Right lung (tissue), 5 donors: ENCODE data around the gene NGEF. TPM values are rescaled to one million over a fixed set of nuclear protein-coding genes. Genes with fewer than 3 reads are reported as not detected.

ENCODE experiments used
- DNase-seq, 2 donors: peaks; one replicate each; pipeline ENCODE4 v3.0.0-alpha.2; 2013
- polyA plus RNA-seq, 5 donors: library from polyadenylated mRNA; unstranded; fragments of 120-200 nt; gene quantifications; one replicate each; pipeline versions ENCODE4 v1.2.1 to v1.2.3, GENCODE V29; 2013; ENCODE audit warnings: inconsistent platforms in 1 of 5, low replicate concordance in 1 of 5; ENCODE audit not compliant: insufficient read length in 5 of 5, insufficient read depth in 1 of 5

Gene NGEF
- polyA plus RNA-seq, 5 donors, result 1.0 to 2.9 (median 2.7) TPM

DNA sequence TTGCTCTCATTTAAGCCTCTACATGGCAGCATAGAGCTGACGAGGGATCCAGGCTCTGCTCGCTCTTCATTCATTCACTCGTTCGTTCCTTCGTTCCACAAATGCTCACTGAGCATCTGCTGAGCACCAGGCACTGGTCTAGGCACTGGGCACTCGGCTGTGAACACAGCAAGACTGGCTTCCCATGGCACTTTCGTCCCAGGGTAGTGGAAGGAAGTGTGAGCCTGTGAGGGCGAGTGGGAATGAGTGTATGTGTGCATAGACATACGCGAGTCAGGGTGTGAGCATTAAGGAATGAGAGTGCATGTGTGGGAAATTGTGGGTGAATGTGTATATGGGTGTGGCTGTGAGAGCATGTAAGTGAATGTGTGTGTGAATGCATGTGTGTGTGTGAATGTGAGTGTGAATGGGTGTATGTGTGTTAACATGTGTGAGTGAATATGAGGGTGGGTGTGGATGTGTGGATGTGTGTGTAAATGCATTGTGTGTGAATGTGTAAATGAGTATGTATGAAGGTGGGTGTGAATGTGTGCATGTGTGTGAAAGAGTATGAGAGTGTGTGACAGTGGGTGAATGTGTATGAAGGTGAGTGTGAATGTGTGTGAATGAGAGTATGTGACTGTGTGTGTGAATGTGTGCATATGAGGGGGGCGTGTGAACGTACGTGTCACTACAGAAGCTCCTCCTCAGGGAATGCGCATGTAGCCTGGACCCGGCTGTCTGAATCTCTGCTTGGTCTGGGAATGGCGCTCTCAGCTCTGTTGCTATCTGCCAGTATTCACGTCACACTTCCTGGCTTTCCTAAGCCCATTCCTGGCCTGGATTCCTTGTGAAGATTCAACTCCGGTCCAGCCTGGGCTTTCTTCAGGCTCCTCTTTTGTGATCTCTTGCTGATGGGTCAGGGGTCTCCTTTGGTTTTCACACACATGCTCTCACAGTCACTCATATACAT lies 114.2 kb downstream of the NGEF start:
- peak; percentile 51 to 65 for DNase-seq

- DNase-seq, result no peak
Measured at GRCh38 chr2:232897598-232898408, 115.3 kb downstream of the NGEF start.

DNA sequence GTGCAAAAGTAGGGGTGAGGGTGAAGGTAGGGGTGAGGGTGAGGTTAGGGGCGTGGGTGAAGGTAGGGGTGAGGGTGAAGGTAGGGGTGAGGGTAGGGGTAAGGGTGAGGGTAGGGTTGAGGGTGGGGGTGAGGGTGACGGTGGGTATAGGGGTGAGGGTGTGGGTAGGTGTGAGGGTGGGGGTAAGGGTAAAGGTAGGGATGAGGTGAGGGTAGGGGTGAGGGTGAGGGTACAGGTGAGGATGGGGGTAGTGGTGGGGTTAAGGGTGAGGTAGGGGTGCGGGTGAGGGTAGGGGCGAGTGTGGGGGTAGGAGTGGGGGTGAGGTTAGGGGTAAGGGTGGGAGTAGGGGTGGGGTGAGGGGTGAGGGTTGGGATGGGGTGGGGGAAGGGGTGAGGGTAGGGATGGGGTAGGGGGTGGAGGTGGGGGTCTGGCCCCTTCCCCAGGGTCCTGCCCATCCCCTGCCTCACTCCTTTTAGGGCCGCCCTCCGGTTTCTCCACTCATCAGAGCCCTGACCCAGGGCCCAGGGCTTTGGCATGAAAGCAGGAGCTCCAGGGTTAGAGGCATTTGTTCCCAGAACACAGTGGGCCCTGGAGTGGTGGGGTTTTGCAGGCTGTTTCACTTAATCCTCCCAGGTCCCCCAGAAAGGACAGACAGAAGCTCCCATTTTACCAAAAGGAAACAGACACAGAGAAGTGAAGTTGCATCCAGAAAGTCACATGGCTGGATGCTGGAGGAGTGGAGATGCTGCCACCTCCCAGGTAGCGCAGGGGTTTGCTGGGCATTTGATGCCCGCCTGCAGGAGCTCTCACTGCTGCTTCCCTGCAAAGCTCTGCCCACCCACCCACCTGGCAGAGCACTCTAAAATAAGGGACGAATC lies 116.1 kb downstream of the NGEF start:
- no peak for DNase-seq

DNA sequence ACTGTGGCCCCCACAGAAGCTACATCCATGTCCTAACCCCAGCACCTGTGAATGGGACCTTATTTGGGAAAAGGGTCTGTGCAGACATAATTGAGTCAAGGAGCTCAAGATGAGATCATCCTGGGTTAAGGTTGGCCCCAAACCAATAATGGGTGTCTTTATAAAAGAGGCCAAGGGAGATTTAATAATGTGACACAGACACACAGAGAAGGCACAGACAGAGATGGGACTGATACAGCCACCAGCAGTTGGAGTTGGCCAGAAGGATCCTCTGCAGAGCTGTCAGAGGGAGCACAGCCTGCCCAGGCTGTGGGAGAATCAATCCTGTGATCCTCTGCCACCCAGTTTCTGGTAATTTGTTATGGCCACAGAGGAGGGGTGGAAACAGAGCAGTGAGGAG lies 116.9 kb downstream of the NGEF start:
- no peak for DNase-seq

GRCh38 chr2:232894746-232895145 lies 118.3 kb downstream of the NGEF start:
- DNase-seq, result no peak

GRCh38 chr2:232894251-232894650 lies 118.8 kb downstream of the NGEF start:
- no peak for DNase-seq

DNA sequence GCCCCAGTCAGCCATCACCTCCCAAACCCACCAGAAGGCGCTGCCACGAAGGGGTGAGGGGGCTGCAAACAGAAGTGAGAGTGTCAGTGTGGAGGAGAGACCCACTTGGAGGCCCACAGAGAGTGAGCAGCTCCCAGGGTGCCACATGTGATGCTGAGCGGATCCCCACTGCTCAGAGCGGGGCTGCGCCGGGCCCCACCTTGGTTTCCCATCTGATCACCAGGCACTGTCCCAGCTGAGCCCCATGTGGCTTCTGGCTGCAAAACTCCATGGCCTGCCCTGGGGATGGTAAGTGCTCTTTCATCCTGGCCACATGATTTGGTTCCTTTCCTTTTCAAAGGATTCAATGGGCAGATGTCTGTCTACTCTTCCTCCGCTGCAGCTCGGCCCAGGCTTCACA lies 119.2 kb downstream of the NGEF start:
- no peak for DNase-seq

GRCh38 chr2:232892843-232893242 lies 120.2 kb downstream of the NGEF start:
- DNase-seq, result no peak

DNA sequence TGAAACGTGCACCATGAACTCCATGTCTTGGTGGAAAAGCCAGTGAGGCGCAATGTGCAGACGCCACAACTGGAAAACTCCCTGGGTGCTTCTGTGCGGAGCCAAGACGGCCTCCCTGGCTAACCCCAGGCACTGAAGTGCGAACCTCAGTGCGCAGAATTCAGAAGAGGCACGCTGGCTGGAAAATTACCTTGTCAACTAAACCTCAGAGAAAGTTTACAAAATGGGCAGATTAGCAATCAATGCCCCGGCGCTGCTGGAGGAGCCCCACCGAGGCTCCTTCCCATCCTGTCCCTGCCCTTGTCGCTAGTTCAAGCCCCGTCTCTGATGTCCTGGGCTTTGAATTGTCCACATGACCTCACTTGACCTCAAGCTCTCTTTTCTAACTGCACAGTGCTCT lies 120.8 kb downstream of the NGEF start:
- DNase-seq, result no peak

DNA sequence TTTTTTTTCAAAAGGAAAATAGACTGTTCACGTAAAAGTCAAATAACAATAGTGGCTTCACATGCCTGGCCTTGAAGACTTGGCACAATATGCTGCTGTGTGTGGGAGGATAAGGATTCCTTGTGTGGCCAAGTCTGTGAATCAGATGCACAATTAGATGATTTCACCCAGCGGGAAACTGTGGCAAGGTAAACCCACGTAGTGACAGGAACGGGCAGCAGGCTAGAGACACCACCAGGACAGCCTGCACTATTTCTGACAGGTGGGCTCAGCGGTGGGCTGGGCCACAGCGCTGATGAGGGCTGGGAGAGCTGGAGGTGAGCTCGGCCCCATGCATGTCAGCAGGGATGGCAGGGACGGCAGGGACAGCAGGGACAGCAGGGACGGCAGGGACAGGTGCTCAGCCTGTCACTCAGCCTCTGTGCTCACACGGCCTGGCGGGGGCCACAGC lies 121.4 kb downstream of the NGEF start:
- DNase-seq, result no peak

GRCh38 chr2:232890896-232891601 lies 122.0 kb downstream of the NGEF start:
- no peak for DNase-seq

GRCh38 chr2:232890536-232890895 lies 122.5 kb downstream of the NGEF start:
- no peak for DNase-seq

GRCh38 chr2:232889876-232890401 lies 123.1 kb downstream of the NGEF start:
- DNase-seq, result no peak

- DNase-seq, result no peak
Measured at GRCh38 chr2:232888839-232889529, 124.1 kb downstream of the NGEF start.

GRCh38 chr2:232888099-232888836 lies 124.8 kb downstream of the NGEF start:
- DNase-seq, result no peak

GRCh38 chr2:232887171-232887850 lies 125.7 kb downstream of the NGEF start:
- no peak for DNase-seq

DNA sequence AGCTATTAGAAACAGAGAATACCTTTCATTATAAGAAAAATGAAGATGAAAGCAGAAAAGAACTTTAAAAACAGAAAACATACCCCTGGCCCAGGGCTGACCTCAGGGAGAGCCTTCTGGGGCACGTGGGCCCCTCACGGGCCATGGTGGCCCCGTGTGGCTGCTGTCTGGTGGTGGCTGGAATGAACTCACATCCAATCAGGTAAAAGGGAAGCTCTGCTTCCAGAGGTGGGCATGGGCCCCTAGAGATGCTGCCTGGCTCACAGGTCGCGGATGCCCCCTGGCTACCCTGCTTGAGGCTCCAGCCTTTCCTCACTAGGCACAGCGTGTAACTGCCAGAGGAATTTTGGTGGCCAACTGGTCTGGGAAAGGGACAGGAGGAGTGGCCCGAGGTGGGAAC lies 126.4 kb downstream of the NGEF start:
- DNase-seq, result no peak

GRCh38 chr2:232886176-232886575 lies 126.9 kb downstream of the NGEF start:
- DNase-seq, result no peak
